OCI-LY7 (cell line): Measurements from ENCODE around the gene MDC1.

Experiments
- EZH2phosphoT487 ChIP-seq: fragments of 200-600 bp; sonication (generic); IDR thresholded peaks from 2 replicates; pipeline ENCODE4 v1.6.1; 2018; ENCODE audit warnings: low read depth, borderline replicate concordance, mild to moderate bottlenecking, mixed run types, antibody characterized with exemption, low read length, moderate library complexity, mixed read lengths
- TF ChIP-seq, protein P1 (sequence below): fragments of 200-600 bp; sonication (generic); conservative IDR thresholded peaks from 2 replicates; pipeline ENCODE4 v1.5.1; 2014; ENCODE audit warnings: mild to moderate bottlenecking, antibody characterized with exemption, low read length, moderate library complexity, mixed read lengths

- TF ChIP-seq, protein P1, sequence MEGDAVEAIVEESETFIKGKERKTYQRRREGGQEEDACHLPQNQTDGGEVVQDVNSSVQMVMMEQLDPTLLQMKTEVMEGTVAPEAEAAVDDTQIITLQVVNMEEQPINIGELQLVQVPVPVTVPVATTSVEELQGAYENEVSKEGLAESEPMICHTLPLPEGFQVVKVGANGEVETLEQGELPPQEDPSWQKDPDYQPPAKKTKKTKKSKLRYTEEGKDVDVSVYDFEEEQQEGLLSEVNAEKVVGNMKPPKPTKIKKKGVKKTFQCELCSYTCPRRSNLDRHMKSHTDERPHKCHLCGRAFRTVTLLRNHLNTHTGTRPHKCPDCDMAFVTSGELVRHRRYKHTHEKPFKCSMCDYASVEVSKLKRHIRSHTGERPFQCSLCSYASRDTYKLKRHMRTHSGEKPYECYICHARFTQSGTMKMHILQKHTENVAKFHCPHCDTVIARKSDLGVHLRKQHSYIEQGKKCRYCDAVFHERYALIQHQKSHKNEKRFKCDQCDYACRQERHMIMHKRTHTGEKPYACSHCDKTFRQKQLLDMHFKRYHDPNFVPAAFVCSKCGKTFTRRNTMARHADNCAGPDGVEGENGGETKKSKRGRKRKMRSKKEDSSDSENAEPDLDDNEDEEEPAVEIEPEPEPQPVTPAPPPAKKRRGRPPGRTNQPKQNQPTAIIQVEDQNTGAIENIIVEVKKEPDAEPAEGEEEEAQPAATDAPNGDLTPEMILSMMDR = no peak
- no peak for TF ChIP-seq EZH2phosphoT487
Observed at GRCh38 chr6:30735668-30736314, 18.7 kb upstream of the MDC1 start.
